Measurements from ENCODE around the gene SEMA5B.
A peak's percentile ranks its signal among the peaks of the same experiment; 100 is the strongest.

SEMA5B gene

DNA sequence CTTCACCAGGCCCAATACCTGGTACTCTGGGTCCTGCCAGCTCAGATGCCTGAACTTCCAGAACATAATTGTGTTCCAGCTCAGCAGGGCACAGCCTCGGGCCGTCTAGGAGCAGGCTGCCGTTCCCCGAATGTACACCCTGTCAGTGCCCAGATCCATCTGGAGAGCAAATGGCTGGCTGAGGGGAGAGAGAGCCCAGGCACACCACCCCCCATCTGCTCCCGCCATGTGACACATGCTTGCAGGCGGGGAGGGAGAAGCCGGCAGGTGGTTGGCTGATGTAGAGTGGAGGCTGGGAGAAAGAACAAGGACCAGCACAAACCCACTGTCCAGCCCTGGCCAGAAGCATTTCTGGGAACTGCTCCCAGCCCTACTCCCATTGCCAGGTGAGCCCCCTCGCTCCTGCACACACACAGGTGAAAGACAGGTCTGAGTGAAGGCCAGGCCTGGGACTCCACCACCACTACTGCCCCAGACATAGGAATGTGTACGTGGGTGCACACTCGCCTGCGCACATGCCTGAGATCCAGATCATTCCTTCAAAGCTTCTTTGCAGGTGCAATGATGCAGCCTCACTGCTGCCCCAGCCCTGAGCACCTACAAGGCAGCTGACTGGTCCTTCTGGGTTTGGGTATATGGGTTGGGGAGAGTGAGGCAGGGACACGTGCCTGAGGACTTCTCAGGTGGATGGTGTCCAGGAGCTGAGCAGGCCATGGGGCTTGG, 53.5 kb downstream of the SEMA5B start:
- DNase-seq (ENCODE audit: low spot score), result no peak

DNA sequence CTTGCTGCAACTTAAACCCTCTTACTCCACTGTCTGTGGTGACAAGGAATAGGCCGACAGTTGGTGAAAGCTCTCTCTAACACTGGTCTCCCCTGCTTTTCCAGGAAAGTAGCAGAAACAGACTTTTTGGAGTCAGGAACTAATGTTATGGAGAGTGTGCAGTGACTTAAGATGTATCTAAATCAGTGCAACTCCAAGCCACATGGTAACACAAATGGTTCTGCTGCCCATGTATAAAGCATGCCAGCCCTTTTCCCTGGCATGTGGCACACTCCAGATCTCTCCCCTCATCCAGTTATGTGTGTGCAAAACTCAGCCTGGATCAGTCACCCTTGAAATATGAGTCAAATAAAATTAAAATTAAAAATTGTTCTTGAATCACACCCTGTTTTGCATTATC, 55.4 kb downstream of the SEMA5B start:
- DNase-seq (ENCODE audit: low spot score), result no peak

DNA sequence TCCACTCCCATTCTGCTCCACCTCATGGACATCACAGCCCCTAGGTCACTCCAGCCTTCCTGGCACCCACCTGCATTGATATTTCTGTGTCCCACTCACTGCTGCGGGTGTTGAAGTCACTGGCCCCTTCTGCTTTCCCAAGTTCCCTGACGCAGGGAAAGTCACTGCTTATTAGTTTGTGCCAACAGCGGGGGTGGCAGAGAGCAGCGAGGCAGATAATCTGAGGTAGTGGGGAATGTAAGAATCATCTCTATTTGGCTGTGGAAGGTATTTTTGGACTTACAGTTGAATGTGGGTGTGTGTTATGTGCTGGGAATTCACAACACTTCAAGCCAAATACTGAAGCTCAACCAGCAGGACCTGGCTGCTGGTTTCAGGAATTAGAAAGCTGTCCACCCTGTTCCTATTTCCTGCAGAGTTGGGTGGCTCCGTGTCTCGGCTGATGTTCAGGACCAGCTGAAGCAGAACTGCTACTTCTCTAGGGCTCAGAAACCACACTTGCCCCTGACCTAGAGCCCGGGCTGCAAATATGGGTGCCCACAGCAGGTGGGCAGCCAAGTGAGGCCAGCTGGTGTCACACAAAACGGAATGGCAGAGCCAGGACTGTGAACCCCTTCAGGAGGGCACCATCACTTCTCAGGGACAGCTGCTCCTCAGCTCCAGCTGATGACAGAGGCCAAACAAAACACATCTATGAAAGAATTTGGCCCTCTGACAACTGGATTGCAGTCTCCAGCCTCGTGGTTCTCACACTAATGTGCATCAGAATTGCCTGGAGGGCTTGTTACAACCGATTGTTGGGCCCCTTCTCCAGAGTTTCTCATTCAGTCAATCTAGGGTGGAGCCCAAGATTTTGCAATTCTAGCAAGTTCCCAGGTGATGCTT, 57.7 kb downstream of the SEMA5B start:
- peak; percentile 62 for DNase-seq (ENCODE audit: low spot score)

DNA sequence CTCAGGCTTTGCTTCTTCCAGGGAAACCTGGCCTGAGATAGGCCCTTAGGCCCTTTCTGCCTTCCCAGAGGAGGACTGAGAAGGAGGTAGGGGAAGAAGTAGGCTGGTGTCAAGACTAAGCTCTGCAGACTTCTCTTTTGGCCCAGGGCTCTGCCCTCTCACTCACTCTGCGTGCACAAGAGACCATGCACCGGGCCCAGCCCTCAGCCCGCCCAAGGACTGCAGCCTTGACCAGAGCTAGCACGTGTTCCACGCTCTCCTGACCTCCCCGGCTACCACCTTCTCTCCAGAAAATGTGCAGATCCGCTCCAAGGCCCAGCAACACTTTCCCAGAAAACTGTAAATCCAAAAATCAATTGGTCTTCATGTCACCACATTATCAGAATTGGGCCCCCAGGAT, 59.8 kb downstream of the SEMA5B start:
- no peak for DNase-seq (ENCODE audit: low spot score)

DNA sequence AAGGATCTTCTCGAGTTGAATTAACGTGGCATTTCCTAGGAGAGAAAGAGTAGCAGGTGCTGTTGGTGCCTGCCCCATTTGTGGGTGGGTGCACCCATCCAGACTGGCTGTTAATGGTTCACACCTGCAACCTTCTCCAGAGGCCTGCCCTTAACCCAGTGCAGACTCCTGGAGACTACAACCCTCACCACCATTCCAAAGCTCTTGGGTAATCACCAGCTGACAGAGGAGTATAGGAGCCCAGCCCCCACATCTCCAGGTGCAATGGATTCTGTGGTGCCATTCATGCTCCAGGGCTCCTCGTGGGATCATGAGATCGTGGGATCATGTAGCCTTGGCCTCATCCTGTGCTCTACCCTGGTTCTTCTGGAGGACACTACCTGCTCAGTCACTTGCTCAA, 60.2 kb downstream of the SEMA5B start:
- no peak for DNase-seq (ENCODE audit: low spot score)

DNA sequence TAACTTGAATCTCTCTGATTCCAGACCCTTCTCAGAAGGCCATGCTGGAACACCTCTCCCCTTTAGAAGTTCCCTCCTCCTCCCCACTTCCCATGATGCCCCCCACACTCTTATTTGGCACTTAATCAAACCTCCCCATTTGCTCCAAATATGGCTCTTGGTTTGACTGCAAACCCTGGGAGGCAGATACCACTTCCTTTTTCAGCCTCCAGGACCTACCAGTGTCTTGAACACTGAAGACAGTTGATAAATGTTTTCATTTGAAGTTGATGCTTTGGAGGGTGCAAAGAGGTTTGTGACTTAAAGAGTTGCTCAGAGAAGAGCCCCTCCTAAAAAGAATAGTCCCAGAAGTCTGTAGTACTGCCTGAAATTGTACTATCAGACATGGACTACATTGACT, 61.5 kb downstream of the SEMA5B start:
- no peak for DNase-seq (ENCODE audit: low spot score)

DNA sequence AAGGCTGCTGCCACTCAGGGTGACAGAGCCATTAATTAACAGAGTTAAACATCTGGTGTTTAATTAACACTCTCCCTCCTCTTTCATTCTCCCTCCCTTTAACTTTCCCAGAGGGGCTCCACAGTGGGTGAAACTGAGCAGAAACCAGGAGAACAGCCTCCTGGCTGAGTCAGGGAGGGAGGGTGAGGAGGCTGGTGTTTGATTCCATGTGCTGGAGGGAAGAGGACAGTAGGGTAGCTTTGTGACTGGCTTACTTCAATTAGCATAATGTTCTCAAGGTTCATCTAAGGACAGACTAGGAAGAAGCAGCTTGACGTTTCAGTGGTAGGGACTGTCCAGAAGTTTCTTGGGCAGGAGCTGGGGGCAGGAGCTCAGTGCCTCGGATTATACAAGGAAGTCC, 62.8 kb downstream of the SEMA5B start:
- no peak for DNase-seq (ENCODE audit: low spot score)

DNA sequence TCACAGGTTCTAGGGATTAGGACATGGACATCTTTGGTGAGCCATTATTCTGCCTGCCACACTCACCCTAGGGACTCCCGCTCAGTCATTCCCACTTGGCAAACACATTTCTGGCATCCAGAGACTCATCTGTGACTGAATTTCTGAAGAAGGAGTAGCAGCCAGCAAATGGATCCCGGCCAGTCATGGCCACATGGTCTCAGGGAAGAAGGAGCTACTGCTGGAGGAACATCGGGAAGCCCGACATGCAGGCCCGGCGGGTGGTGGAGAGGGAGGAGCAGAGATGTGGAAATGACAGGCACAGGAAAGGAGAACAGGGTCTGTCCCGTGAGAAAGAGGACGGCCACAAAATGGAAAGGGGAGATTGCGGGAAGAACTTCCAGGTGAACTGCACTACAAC, 65.4 kb downstream of the SEMA5B start:
- DNase-seq (ENCODE audit: low spot score), result no peak

DNA sequence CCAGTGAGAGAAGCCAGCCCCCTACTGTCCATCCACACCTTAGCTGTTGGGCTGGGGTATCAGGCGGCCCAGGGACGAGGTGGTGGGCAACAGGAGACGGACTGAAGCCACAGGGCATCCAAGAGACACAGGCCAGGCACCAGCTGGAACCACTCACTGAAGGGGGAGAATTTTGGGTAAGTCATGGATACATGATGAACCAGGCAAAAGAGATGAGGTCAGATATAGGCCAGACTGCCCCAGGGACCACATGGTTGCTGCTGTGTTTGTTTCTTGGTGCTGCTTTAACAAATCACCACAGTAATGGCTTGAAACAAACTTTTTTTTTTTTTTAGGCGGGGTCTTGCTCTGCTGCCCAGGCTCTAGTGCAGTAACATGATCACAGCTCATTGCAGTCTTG, 66.4 kb downstream of the SEMA5B start:
- no peak for DNase-seq (ENCODE audit: low spot score)

DNA sequence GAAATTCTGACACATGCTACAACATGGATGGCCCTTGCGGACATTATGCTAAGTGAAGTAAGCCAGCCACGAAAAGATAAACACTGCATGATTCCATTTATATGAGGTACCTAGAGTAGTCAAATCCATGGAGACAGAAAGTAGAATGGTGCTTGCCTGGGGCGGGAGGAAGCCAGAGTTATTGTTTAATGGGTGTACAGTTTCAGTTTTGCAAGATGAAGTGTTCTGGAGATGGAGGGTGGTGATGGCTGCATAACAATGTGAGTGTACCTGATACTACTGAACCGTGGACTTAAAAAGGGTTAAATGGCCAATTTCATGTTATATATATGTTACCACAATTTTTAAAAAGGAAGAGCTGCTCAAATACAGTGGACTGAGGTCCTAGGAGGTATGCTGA, 66.9 kb downstream of the SEMA5B start:
- no peak for DNase-seq (ENCODE audit: low spot score)

DNA sequence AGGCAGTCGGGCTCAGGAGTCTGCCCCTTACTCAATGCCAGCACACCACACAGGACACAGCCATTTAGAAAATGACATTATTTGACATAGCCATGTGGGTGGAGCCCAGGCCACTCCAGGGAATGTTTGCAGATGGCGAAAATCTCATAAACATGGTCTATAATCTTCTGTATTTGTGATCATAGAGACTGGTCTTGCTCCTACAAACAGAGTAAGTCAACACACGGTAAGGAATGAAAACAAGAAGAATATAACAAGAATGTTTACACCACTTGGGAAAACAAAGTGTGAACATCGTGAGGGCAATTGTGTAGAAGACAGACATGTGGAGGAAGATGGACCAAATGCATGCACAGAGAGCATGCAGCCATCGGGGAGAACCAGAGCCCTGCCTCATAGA, 68.2 kb downstream of the SEMA5B start:
- no peak for DNase-seq (ENCODE audit: low spot score)

DNA sequence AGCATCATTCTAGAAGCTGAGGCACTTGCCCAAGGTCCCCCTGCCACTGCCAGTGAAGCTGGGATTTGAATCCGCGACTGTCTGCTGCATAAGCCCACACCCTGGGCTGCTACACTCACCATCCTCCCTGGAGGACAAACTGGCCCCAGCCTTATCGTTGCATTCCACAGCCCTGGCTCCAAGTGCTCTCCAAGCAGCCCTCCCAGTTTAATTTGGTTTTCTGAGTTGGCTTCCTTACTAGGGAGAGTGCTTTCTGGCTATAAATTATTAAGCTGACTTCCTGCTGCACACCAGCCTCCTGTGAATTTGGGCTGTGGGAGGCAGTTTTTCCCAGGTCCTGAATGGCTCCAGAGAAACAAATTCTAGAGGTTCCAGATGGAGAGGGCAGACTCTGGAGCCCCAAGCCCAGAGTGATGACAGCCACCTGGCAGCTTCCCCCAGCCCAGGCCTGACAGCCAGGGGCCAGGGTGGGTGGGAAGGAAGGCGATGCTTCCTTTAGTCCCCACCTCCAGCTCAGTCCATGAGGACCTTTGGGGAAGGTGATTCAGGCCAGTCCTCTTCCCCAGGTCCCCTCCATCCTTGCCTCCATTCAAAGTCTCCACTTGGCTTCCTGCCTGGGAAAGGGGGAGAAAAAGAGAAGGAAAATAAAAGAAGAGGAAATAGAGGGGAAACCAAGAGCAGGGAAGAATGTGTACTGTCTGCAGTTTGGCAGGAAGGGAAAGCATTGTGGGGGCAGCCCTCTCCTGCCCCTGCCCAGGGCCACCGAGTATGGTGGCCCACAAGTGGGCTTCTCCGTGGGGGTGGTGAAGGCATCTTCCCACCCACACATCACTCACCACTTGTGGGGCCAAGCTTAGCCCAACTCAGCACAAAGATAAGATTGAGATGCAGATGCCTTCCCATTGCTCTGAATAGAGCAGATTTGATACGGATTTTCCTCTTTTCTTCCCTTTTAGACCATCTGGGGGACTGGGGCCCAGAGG, 69.6 kb downstream of the SEMA5B start:
- DNase-seq (ENCODE audit: low spot score), result no peak

DNA sequence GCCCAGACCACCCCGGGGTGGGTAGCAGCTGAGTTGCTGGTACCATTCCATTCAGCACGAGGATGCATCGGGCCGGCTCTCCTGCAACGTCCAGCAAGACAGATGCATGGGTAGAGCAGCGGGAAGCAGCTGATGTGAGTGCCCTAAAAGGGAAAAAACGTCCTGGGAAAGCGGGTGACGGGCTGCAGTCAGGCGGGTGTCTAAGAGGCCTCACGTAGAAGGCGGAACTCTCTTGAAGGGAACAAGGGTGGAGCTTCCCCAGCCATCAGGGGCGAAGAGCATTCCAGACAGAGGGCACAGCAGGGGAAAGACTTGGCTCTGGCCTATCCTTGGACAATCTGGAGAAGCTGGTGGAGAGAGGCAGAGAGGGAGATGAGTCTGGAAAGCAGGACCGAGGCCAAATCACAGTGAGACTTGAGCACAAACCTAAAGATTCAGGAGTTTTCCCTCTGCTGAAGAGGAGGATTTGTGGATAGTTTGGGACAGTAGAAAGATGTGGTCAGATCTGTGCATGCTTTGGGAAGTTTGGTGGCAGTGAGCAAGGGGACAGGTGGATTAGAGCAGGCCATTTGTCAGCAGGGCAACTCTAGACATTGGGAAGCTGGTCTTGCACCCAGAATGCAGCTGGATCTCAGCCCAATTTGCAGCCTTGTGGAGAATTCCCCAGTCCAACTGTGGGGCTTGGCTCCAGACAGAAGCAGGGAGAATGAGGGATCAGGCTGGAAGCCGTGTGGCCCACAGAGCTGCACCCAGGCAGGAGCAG, 70.7 kb downstream of the SEMA5B start:
- no peak for DNase-seq (ENCODE audit: low spot score)

DNA sequence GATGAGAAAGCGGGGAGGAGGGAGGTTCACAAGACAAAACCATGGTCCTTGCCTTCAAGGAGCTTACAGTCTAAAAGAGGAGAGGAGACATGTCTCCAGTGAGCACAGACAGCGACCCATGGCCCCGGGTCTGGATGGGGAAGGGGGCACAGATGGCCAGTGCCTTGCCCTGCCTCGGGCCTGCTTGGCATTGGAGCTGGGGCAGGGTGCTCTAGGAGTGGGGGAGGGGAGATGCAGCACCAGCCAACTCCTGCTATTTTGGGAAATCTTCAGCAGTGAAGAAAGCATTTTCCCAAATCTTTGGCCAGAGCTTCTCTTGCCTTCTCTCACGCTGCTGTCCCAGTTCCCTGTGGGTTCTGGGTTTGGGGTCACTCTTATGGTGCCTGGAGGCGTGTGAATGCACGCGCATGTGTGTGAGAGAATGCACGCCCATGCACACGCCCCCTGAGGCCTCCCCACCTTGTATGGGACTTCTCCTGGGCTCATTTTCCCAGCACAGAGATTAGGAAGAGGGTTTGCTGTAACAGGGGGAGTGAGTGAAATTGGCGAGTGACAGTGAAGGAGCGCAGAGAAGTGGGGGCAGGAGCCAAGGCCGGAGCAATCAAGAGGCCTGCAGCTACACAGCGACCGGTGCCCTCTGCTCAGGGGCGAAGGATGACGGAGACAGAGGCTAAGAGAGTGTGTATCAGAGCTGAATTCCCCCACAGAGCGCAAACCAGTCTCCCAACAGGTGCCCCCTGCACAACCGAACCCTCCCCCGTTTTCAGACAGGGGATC, 71.5 kb downstream of the SEMA5B start:
- no peak for DNase-seq (ENCODE audit: low spot score)

DNA sequence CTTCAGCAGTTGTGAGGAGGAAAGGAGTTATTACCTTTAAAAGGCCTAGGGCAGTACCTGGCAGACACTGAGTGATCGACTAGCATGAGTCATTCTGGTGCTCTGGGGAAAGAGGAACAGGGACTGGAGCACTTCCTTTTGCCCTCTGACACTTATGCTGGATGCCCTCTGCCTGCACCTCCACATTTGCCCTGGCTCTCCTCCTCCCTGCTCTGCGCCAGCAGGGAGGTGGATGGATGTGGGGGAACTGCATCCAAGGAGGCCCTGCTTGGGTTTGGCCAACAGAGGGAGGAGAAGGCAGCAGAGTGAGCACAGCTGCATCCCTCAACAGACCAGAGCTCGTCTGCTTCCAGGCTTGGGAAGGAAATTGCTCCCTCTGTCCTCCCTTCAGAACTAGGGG, 75.0 kb downstream of the SEMA5B start:
- DNase-seq (ENCODE audit: low spot score), result no peak

DNA sequence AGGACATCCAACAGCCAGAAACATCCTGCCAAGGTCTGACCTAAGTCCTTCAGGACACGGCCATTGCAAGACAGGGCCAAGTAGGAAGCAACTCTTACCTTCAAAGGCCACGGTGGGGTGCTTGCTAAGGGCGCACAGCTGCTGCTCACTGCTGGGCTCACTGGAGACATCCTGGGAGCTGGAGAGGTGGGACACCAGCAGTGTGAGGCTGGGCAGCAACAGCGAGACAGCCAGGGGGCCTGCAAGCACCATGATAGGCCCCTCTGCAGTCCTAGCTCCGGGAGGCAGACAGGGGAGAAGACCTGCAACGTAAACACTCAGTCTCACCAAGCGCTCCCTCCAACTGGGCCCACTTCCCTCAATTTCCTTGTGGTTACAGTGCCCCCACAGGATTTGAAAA, 79.2 kb downstream of the SEMA5B start:
- no peak for DNase-seq (ENCODE audit: low spot score)

DNA sequence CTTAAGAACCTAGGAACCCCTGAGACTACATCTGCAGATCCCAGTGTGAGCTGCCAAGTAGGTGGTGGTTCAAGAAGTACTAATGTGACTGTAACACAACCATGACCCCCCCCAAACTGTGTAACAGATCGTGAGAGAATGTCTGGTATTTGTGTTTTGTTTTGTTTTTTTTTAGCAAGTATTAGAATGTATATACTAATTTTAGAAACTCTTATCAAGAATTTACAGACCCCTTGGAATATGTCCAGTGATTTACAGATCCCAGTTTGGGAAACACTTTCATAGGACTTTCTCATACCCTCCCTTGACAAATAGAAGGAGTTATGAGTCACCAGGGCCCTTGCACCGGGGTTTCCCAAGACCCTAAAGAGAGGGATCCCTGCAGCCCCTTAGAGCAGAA, 79.8 kb downstream of the SEMA5B start:
- DNase-seq (ENCODE audit: low spot score), result no peak

DNA sequence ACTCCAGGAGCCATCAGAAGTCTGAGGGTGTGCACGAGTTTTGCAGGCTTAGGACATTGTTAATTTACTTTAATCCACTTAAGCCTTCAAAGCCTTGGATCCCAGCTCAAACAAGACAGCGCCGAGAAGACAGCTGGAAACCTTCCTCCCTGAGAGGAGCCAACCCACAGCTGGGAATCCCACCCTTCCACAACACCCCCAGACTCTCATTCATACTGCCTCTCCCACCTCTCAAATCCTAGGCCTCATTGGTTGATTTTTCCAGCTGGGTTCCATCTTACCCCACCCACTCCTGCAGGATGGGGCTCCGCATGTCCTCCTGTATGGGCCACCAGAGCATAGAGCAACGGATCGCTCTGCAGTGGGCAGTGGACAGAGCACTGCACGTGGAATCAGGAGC, 80.4 kb downstream of the SEMA5B start:
- no peak for DNase-seq (ENCODE audit: low spot score)

DNA sequence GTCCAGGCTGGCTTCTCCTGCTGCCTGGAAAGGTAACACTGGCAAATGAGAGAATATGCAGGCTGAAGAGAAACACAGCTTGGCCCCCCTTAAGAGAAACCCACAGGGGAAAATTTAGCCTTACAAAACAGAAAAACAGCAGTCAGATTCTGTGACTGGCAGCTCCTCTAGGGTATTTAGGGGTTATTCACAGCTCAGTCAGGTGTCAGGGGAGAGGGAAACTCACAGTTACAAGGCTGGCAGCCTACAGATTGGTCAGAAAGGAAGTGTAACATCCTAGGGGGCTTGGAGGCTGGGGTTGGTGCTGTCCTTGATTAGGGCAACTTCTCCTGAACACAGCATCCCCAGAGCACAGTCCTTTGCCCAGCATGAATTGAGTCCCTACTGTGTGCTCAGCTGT, 81.4 kb downstream of the SEMA5B start:
- no peak for DNase-seq (ENCODE audit: low spot score)

DNA sequence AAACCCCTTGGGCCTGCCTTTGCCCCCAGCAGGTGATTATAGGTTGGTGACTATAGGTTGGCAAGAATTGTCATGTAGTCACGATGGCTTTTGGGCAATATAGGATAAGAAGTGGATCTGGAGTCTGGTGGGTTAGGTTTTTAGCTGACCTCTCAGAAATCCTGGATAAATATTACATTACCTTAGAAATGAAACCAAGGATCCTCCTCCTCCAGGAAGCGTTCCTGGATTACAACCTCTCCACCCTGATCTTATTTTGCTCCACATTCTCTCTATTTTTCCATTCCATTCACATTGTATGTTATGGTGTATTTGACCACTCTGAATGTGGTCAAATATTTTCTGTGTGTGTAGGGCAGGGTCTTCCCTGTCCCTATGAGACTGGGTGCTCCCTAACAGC, 82.3 kb downstream of the SEMA5B start:
- no peak for DNase-seq (ENCODE audit: low spot score)

DNA sequence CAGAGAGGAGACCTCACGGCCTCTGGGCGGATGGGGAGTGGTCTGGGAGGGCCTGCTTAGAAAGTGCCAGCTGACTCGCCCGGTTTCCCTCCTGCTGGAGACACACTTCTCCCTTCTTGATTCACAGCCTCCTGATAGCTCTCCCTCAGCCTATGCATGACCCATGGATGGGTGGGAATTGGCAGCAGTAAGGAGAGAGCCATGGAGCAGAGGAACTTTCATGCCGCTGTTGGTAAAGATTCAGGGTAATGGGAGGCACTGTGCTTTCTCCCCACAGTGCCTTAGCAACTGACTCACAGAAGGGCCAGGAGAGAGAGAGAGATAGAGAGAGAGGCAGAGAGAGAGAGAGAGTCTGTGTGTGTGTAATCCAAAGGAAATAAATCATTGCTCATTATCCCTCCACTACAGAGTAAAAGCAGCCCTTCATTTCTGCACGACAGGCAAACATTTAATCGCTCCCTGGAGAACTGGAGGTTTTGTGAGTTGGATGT, 82.8 kb downstream of the SEMA5B start:
- no peak for DNase-seq (ENCODE audit: low spot score)

All from GM03348 (cell line).